ENCODE measurements around the gene TRIM34.

Gene TRIM34

DNA sequence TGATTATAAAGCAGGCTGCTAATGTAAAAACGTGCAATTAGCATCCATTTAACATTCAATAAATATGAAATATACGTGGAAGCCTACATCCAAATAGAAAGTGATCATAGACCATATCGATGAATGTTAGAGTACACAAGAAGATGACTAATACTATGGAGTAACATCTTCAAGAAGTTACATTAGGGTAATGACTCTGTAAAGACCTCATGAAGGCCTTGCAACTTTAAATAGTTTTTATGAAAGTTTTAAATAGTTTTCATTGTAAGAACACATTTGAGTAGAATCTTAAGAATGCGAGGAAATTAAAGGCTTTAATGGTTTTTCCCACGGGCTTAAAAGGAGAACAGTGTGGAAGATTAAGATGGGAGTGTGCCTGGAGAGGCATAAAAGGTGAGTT lies 1.4 kb downstream of the TRIM34 start:
- no peak overlapping the region for H3K9ac ChIP-seq
- H3K79me2 ChIP-seq: no peaks in the 10 kb centered on the region
- H3K36me3 ChIP-seq (ENCODE audit: control insufficient read depth, insufficient read depth, low read length): no peaks in the 10 kb centered on the region
- no peak overlapping the region for H2AFZ ChIP-seq
- TF ChIP-seq, protein P1, sequence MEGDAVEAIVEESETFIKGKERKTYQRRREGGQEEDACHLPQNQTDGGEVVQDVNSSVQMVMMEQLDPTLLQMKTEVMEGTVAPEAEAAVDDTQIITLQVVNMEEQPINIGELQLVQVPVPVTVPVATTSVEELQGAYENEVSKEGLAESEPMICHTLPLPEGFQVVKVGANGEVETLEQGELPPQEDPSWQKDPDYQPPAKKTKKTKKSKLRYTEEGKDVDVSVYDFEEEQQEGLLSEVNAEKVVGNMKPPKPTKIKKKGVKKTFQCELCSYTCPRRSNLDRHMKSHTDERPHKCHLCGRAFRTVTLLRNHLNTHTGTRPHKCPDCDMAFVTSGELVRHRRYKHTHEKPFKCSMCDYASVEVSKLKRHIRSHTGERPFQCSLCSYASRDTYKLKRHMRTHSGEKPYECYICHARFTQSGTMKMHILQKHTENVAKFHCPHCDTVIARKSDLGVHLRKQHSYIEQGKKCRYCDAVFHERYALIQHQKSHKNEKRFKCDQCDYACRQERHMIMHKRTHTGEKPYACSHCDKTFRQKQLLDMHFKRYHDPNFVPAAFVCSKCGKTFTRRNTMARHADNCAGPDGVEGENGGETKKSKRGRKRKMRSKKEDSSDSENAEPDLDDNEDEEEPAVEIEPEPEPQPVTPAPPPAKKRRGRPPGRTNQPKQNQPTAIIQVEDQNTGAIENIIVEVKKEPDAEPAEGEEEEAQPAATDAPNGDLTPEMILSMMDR (IDR thresholded peaks at IDR 0.05): no peak
- no peak overlapping the region for H3K27ac ChIP-seq
- H3K4me1 ChIP-seq: no peaks in the 10 kb centered on the region
- H3K4me3 ChIP-seq (ENCODE audit: low read depth, low read length): no peak overlapping the region
- H3K9me3 ChIP-seq (ENCODE audit: control insufficient read depth, low read length): no peaks in the 10 kb centered on the region
- no peak overlapping the region for H3K4me2 ChIP-seq (ENCODE audit: low read length)
- no peaks in the 10 kb centered on the region for H3K27me3 ChIP-seq (ENCODE audit: control insufficient read depth, insufficient read depth, low read length)

DNA sequence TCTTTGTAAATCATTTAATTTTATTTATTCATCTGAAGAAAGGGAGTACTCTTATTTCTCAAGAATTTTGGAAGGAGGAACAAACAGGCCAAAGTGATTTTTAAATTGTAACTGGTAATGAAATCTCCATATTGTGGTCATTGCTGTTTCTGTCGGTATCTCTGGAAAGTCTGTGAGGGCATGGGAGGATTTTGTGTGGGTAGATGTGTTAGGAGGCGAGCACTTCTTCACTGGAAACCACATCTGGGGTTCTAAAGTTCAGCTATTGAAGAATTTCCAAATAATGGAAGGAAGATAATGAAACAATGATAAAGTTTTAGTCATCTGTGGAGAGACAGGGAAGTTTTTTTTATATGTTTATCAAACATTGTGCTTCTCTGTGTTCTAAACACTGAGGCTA lies 6.6 kb downstream of the TRIM34 start:
- Histone ChIP-seq H3K4me1 (no peaks in the 10 kb centered on the region), H3K27ac (no peak overlapping the region), H3K36me3 (ENCODE audit: control insufficient read depth, insufficient read depth, low read length) (no peaks in the 10 kb centered on the region), H3K4me3 (ENCODE audit: low read depth, low read length) (no peak overlapping the region), H2AFZ (no peak overlapping the region), H3K9me3 (ENCODE audit: control insufficient read depth, low read length) (no peaks in the 10 kb centered on the region), H3K79me2 (no peaks in the 10 kb centered on the region), H3K27me3 (ENCODE audit: control insufficient read depth, insufficient read depth, low read length) (no peaks in the 10 kb centered on the region), H3K4me2 (ENCODE audit: low read length) (no peak overlapping the region), H3K9ac (no peak overlapping the region)
- TF ChIP-seq, protein P1 (IDR thresholded peaks at IDR 0.05): no peak

DNA sequence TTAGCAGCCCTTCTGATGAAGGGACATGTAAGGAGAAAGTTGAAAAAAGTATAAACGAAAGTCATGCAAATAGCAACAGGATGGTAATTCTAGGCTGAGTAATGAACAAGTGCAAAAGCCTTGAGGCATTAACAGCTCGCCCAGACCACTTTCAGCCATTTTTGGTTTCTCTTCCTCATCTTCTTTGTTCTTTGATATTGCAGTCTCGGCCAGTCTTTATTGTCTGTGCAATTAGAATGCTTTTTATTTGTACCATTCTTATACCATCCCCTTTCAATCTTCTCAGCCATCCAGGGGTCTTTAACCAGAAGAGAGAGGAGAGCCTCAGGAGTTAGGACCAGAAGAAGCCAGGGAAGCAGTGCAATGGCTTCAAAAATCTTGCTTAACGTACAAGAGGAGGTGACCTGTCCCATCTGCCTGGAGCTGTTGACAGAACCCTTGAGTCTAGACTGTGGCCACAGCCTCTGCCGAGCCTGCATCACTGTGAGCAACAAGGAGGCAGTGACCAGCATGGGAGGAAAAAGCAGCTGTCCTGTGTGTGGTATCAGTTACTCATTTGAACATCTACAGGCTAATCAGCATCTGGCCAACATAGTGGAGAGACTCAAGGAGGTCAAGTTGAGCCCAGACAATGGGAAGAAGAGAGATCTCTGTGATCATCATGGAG lies 7.3 kb downstream of the TRIM34 start:
- H3K4me1 ChIP-seq: no peaks in the 10 kb centered on the region

DNA sequence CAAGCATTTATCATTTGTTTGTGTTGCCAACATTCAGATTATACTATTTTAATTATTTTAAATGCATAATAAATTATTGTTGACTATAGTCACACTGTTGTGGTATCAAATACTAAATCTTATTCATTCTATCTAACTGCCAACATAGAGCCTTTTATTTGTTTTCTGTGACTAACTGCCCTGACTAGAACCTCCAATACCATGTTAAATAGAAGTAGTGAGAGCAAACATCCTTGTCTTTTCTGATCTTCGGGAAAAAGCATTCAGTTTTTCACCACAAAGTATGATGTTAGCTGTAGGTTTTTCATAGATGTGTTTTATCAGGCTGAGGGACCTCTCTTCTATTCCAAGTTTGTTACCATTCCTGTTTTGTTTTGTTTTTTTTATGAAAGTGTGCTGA lies 15.2 kb downstream of the TRIM34 start:
- Histone ChIP-seq H3K4me2 (ENCODE audit: low read length) (no peak overlapping the region), H3K27me3 (ENCODE audit: control insufficient read depth, insufficient read depth, low read length) (no peaks in the 10 kb centered on the region), H3K36me3 (ENCODE audit: control insufficient read depth, insufficient read depth, low read length) (no peaks in the 10 kb centered on the region), H3K79me2 (no peaks in the 10 kb centered on the region), H3K9me3 (ENCODE audit: control insufficient read depth, low read length) (no peaks in the 10 kb centered on the region), H3K4me3 (ENCODE audit: low read depth, low read length) (no peak overlapping the region), H3K4me1 (no peaks in the 10 kb centered on the region), H2AFZ (no peak overlapping the region), H3K9ac (no peak overlapping the region), H3K27ac (no peak overlapping the region)
- TF ChIP-seq, protein P1 (IDR thresholded peaks at IDR 0.05): no peak

More for the DNA sequence above, 7.3 kb downstream of the TRIM34 start:
- Histone ChIP-seq H3K9me3 (ENCODE audit: control insufficient read depth, low read length) (no peaks in the 10 kb centered on the region), H3K27ac (no peak overlapping the region), H3K79me2 (no peaks in the 10 kb centered on the region), H3K27me3 (ENCODE audit: control insufficient read depth, insufficient read depth, low read length) (no peaks in the 10 kb centered on the region), H3K9ac (no peak overlapping the region), H3K36me3 (ENCODE audit: control insufficient read depth, insufficient read depth, low read length) (no peaks in the 10 kb centered on the region), H3K4me3 (ENCODE audit: low read depth, low read length) (no peak overlapping the region), H3K4me2 (ENCODE audit: low read length) (no peak overlapping the region), H2AFZ (no peak overlapping the region)
- TF ChIP-seq, protein P1 (IDR thresholded peaks at IDR 0.05): no peak

DNA sequence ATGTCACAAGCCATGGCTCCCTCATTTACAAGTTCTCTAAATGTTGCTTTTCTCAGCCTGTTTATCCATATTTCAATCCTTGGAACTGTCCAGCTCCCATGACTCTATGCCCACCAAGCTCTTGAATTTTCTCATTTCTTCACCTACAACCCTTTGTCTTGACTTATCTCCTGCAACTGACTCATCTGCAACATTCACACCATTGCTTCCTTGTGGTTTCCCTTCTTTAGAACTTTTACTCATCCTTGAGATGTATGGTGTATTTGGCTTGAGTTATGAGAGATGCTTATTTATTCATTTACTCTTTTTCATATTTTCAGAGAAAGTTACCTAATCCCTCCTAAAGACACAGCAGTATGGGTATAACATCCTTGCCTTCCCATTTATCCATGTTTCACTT lies 18.8 kb downstream of the TRIM34 start:
- H3K79me2 ChIP-seq: no peaks in the 10 kb centered on the region
- no peaks in the 10 kb centered on the region for H3K27me3 ChIP-seq (ENCODE audit: control insufficient read depth, insufficient read depth, low read length)
- no peak overlapping the region for H3K9ac ChIP-seq
- H3K27ac ChIP-seq: no peak overlapping the region
- no peak overlapping the region for H3K4me2 ChIP-seq (ENCODE audit: low read length)
- TF ChIP-seq, protein P1 (IDR thresholded peaks at IDR 0.05): no peak
- H3K4me1 ChIP-seq: no peaks in the 10 kb centered on the region
- H3K4me3 ChIP-seq (ENCODE audit: low read depth, low read length): no peak overlapping the region
- no peaks in the 10 kb centered on the region for H3K36me3 ChIP-seq (ENCODE audit: control insufficient read depth, insufficient read depth, low read length)
- no peak overlapping the region for H2AFZ ChIP-seq
- H3K9me3 ChIP-seq (ENCODE audit: control insufficient read depth, low read length): no peaks in the 10 kb centered on the region

All from parathyroid adenoma (tissue), 2 donors.